Activated CD8-positive, alpha-beta T cell treated with anti-CD3 and anti-CD28 coated beads for 36 hours (primary cell): ENCODE measurements around the gene MCOLN3. TPM values are rescaled to one million over a fixed set of nuclear protein-coding genes. Genes with fewer than 3 reads are reported as not detected.

Experiments
- ATAC-seq: fragments of 200-7000 bp; cut with Tn5 transposase; one replicate; pipeline ENCODE4 v1.10.0; 2021; ENCODE audit warnings: mild to moderate bottlenecking, moderate library complexity
- CTCF ChIA-PET: fragments of 350-600 bp; sonication (Branson Sonifier 250); formaldehyde crosslinking; loops from one replicate; lab custom pipeline; 2021; ENCODE audit warnings: antibody characterized with exemption; lab: Charles Lee
- POLR2A ChIA-PET: fragments of 350-600 bp; sonication (Branson Sonifier 250); formaldehyde crosslinking; loops from one replicate; lab custom pipeline; 2021; ENCODE audit warnings: antibody characterized with exemption; lab: Charles Lee
- DNase-seq: peaks from one replicate; pipeline ENCODE4 v3.0.0-alpha.2; 2020
- H3K27ac Mint-ChIP-seq: one replicate; pipeline ENCODE4 v1.8.0; 2021; ENCODE audit warnings: mild to moderate bottlenecking, mixed read lengths
- H3K27me3 Mint-ChIP-seq: one replicate; pipeline ENCODE4 v1.8.0; 2021; ENCODE audit warnings: mixed read lengths
- H3K36me3 Mint-ChIP-seq: one replicate; pipeline ENCODE4 v1.8.0; 2021; ENCODE audit warnings: low read depth, mixed read lengths
- H3K4me1 Mint-ChIP-seq: one replicate; pipeline ENCODE4 v1.8.0; 2021; ENCODE audit warnings: low read depth, mixed read lengths
- H3K4me3 Mint-ChIP-seq: one replicate; pipeline ENCODE4 v1.8.0; 2021; ENCODE audit warnings: mild to moderate bottlenecking, moderate library complexity, mixed read lengths
- H3K9me3 Mint-ChIP-seq: one replicate; pipeline ENCODE4 v1.8.0; 2021; ENCODE audit warnings: mixed read lengths
- intact Hi-C: fragments of 100-400 bp; cut with micrococcal nuclease; formaldehyde crosslinking; loops from one replicate; pipeline ENCODE4 v1.10.0; 2022
- total RNA-seq, 2 experiments: library from RNA; stranded (reverse); gene quantifications; one replicate each; pipeline ENCODE4 v1.2.3, GENCODE V29; 2021
- TF ChIP-seq, protein P1 (sequence below): fragments of 200-600 bp; IDR thresholded peaks from one replicate; pipeline ENCODE4 v1.8.0; 2022; ENCODE audit warnings: antibody characterized with exemption, mild to moderate bottlenecking

The MCOLN3 gene, protein sequence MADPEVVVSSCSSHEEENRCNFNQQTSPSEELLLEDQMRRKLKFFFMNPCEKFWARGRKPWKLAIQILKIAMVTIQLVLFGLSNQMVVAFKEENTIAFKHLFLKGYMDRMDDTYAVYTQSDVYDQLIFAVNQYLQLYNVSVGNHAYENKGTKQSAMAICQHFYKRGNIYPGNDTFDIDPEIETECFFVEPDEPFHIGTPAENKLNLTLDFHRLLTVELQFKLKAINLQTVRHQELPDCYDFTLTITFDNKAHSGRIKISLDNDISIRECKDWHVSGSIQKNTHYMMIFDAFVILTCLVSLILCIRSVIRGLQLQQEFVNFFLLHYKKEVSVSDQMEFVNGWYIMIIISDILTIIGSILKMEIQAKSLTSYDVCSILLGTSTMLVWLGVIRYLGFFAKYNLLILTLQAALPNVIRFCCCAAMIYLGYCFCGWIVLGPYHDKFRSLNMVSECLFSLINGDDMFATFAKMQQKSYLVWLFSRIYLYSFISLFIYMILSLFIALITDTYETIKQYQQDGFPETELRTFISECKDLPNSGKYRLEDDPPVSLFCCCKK
- under 1 TPM; 0.25 to 0.29 TPM for total RNA-seq

DNA sequence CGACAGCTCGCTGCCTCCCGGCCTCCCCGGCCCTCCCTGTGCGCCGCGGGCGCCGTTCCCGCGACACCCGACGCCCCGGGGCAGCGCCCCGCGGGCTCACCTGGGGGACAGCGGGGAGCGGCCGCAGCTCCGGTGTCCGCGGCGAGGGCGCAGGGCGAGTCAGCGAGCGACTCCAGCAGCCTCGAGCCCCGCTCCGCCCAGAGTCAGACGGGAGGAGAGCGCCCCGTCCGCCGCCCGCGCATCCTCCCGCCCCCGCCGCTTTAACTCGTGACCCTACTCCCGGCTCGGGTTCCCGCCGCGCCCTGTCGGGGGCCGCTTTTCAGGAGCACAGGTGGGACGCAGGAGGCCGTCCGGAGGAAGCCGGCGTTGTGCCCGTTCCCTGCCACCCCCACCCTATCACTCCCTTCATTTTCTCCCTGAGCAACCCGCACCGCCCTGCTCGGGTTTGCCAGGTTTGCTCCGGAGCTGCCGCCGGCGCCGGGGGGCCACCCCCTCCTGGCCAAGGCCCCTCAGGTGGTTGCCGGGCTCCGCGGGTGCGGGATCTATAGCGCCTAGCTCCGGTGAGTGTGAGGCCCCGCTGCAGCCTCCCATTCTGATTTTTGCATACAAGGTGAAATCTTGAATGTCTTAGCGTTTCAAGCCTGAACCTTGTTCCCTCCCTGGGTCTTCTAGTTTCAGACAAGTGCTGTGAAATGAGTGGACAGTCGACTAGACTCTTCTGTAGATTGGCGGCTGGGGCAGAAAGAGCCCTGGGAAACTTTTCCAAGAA is at the start of gene MCOLN3:
Gene MCOLN3, minus strand, starts transcription at position 205 of the 769 bp plus-strand sequence. CDS start 3,140 bp downstream, outside the sequence.
- ChIA-PET CTCF (interaction anchor here (1.0 to 3.8 kb wide), 5 partner anchors 11 to 206 kb away, joined by 3 to 16 read pairs (median 5); a partner anchor contains a TSS), POLR2A (interaction anchor here (1.0 kb wide), 1 partner anchor 152 kb away, joined by 3 read pairs; the partner anchor contains the start of gene SYDE2)
- H3K27ac Mint-ChIP-seq: no peak within 1 kb of the TSS
- peaks cover 45% of the 10 kb centered on the region for H3K27me3 Mint-ChIP-seq
- H3K36me3 Mint-ChIP-seq: no peaks in the 10 kb centered on the region
- DNase-seq (peak; percentile 54), ATAC-seq (peak; percentile 72)
- intact Hi-C loops: no loop called here
- peak within 1 kb of the TSS; percentile 69 for H3K4me3 Mint-ChIP-seq
- TF ChIP-seq, protein P1, sequence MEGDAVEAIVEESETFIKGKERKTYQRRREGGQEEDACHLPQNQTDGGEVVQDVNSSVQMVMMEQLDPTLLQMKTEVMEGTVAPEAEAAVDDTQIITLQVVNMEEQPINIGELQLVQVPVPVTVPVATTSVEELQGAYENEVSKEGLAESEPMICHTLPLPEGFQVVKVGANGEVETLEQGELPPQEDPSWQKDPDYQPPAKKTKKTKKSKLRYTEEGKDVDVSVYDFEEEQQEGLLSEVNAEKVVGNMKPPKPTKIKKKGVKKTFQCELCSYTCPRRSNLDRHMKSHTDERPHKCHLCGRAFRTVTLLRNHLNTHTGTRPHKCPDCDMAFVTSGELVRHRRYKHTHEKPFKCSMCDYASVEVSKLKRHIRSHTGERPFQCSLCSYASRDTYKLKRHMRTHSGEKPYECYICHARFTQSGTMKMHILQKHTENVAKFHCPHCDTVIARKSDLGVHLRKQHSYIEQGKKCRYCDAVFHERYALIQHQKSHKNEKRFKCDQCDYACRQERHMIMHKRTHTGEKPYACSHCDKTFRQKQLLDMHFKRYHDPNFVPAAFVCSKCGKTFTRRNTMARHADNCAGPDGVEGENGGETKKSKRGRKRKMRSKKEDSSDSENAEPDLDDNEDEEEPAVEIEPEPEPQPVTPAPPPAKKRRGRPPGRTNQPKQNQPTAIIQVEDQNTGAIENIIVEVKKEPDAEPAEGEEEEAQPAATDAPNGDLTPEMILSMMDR: no peak
- H3K4me1 Mint-ChIP-seq: peaks cover 20% of the 10 kb centered on the region
- H3K9me3 Mint-ChIP-seq: no peaks in the 10 kb centered on the region

DNA sequence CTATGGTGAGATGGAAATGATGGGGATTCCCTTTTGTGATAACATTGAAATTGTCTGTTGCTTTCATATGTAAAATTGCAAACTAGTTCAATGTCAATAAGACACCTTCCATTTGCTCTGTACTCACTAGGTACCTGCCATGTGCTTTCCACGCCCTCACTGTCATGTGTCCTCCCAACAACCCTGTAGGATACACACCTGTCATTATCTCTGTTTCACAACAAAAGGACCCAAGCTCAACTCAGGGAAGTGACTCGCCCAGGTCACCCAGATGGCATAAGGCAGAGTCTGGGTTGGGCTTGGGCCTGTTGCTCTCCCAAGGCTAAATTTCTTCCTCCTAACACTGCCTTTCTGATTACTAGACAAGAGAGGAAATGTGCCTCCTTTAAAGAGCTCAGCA is 45.3 kb upstream of the MCOLN3 start:
- DNase-seq (no peak), ATAC-seq (no peak)
- POLR2A ChIA-PET: no interaction called here
- H3K4me1 Mint-ChIP-seq: peaks cover 4% of the 10 kb centered on the region
- H3K4me3 Mint-ChIP-seq: no peak overlapping the region
- intact Hi-C loops: loop anchor here (10.0 kb wide), 1 partner anchor 149 kb away; no protein-coding TSS in a partner anchor
- TF ChIP-seq, protein P1: no peak
- CTCF ChIA-PET: interaction anchor here (1.2 kb wide), 1 partner anchor 149 kb away, joined by 5 read pairs; no protein-coding TSS in a partner anchor
- H3K27me3 Mint-ChIP-seq: peaks cover 7% of the 10 kb centered on the region
- H3K9me3 Mint-ChIP-seq: no peaks in the 10 kb centered on the region
- no peak overlapping the region for H3K27ac Mint-ChIP-seq
- H3K36me3 Mint-ChIP-seq: no peaks in the 10 kb centered on the region

DNA sequence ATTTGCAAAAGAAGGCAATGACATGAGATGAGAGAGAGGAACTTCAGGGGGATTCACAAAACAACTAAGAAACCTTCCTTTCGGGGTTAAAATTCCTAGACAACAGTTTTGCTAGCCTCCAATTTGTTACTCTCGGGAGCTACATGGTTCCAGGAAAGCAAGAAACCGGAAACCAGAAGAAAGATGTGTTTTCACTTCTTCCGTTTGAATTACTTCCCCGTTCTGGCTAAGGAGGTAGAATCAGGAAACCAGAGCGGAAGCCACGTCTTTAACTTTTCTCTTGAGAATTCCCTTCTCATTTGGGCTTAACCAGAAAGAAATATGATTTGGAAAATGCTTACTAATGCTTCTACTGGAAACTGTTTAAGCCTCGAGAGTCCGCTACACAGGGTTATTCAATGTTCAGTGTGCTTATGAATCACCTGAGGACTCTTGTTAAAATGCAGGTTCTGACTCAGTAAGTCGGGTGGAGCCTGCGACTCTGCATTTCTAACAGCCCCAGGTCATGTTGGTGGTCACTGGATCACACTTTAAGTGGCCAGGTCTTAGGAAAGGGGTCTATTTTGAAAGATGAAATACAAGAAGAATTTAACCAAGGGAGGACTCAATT is 43.5 kb upstream of the MCOLN3 start:
- TF ChIP-seq, protein P1: no peak
- H3K4me1 Mint-ChIP-seq: peaks cover 4% of the 10 kb centered on the region
- no peaks in the 10 kb centered on the region for H3K9me3 Mint-ChIP-seq
- no peak overlapping the region for H3K27ac Mint-ChIP-seq
- intact Hi-C loops: loop anchor here (10.0 kb wide), 1 partner anchor 147 kb away; no protein-coding TSS in a partner anchor
- peak overlapping the region; percentile 36 for H3K4me3 Mint-ChIP-seq
- H3K36me3 Mint-ChIP-seq: no peaks in the 10 kb centered on the region
- ATAC-seq (peak; percentile 85), DNase-seq (peak; percentile 32)
- ChIA-PET POLR2A (no interaction called here), CTCF (no interaction called here)
- H3K27me3 Mint-ChIP-seq: peaks cover 7% of the 10 kb centered on the region

DNA sequence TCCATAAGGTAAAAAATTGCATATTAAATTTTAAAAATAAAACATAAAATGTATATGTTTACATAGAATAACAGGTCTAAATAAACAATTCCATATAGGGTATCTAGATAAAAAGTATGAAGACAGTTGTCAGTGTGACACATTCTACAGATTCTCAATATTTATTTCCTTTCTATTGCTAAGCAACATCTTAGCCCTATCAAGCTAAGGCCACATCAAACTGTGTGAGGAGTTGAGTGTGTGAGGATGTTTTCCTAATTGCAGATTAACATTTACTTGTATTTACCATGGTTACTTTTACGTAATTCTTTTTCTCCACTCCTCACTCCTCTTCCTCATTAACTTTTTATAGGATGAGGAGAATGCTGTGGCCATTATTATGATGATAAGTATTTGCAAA is 41.9 kb upstream of the MCOLN3 start:
- no peak for ATAC-seq

More for the DNA sequence above, 41.9 kb upstream of the MCOLN3 start:
- TF ChIP-seq, protein P1: no peak
- Mint-ChIP-seq H3K4me1 (peaks cover 4% of the 10 kb centered on the region), H3K36me3 (no peaks in the 10 kb centered on the region), H3K9me3 (no peaks in the 10 kb centered on the region), H3K27ac (no peak overlapping the region), H3K27me3 (peaks cover 7% of the 10 kb centered on the region), H3K4me3 (no peak overlapping the region)
- CTCF ChIA-PET: no interaction called here
- intact Hi-C loops: loop anchor here (10.0 kb wide), 1 partner anchor 145 kb away; no protein-coding TSS in a partner anchor
- POLR2A ChIA-PET: no interaction called here
- no peak for DNase-seq
